GM18907 (cell line): ENCODE data around the gene OGFR.

Experiments used
- ATAC-seq: cut with Tn5 transposase; IDR thresholded peaks from one replicate; pipeline ENCODE4 v1.9.1; 2021; ENCODE audit warnings: mild to moderate bottlenecking, moderate library complexity; ENCODE audit not compliant: unreplicated experiment

The OGFR gene

GRCh38 chr20:62812181-62812906, 7.7 kb downstream of the OGFR start:
- ATAC-seq = no peak

- no peak for ATAC-seq
Measured at GRCh38 chr20:62812907-62813200, 8.2 kb downstream of the OGFR start.

GRCh38 chr20:62813588-62813987, 9.0 kb downstream of the OGFR start:
- no peak for ATAC-seq

GRCh38 chr20:62814060-62814708, 9.5 kb downstream of the OGFR start:
- no peak for ATAC-seq

GRCh38 chr20:62814709-62815065, 10.1 kb downstream of the OGFR start:
- no peak for ATAC-seq

GRCh38 chr20:62815066-62815991, 10.7 kb downstream of the OGFR start:
- no peak for ATAC-seq

- no peak for ATAC-seq
Measured at GRCh38 chr20:62816031-62816883, 11.6 kb downstream of the OGFR start.

GRCh38 chr20:62816884-62817873, 12.5 kb downstream of the OGFR start, which contains the start of gene COL9A3:
COL9A3 (plus strand) TSS chr20:62817050; CDS start chr20:62817065, 15 bp downstream.
- no peak for ATAC-seq

GRCh38 chr20:62817975-62818591, 13.4 kb downstream of the OGFR start:
- ATAC-seq = no peak

GRCh38 chr20:62818592-62819493, 14.2 kb downstream of the OGFR start:
- ATAC-seq = no peak

GRCh38 chr20:62819494-62820174, 15.0 kb downstream of the OGFR start:
- no peak for ATAC-seq

GRCh38 chr20:62820208-62820961, 15.8 kb downstream of the OGFR start:
- ATAC-seq = no peak

GRCh38 chr20:62820962-62821725, 16.5 kb downstream of the OGFR start:
- ATAC-seq = no peak

- ATAC-seq = no peak
Measured at GRCh38 chr20:62821726-62822210, 17.1 kb downstream of the OGFR start.

- ATAC-seq = no peak
Measured at GRCh38 chr20:62822239-62822787, 17.7 kb downstream of the OGFR start.
